Endodermal cell (in vitro differentiated cells): ENCODE measurements around the gene TMEM131L. TPM values are rescaled to one million over a fixed set of nuclear protein-coding genes. Genes with fewer than 3 reads are reported as not detected.
"Not testable (repeated sequence)": the region's sequence is repeated elsewhere in the genome, so short reads cannot be mapped to it uniquely, and the experiment has no call there.

Source experiments
- DNase-seq: peaks from one replicate; pipeline ENCODE4 v3.0.0-alpha.2; 2017
- H3K27ac ChIP-seq: 2 replicates; pipeline ENCODE4 v1.5.1; 2013; ENCODE audit warnings: mild to moderate bottlenecking, low read depth, low read length, moderate library complexity
- H3K27me3 ChIP-seq: 2 replicates; pipeline ENCODE4 v1.6.1; 2013; ENCODE audit warnings: mild to moderate bottlenecking, low read length, moderate library complexity; ENCODE audit not compliant: insufficient read depth, control insufficient read depth, poor library complexity, severe bottlenecking
- H3K36me3 ChIP-seq: 2 replicates; pipeline ENCODE4 v1.7.0; 2013; ENCODE audit warnings: mild to moderate bottlenecking, low read length, moderate library complexity; ENCODE audit not compliant: control insufficient read depth, insufficient read depth
- H3K4me1 ChIP-seq: one replicate; pipeline ENCODE4 v1.7.0; 2013; ENCODE audit warnings: low read length; ENCODE audit not compliant: control insufficient read depth, insufficient read depth
- H3K4me3 ChIP-seq: 2 replicates; pipeline ENCODE4 v1.5.1; 2013; ENCODE audit warnings: mild to moderate bottlenecking, low read length, moderate library complexity
- H3K9ac ChIP-seq: 2 replicates; pipeline ENCODE4 v1.6.1; 2013; ENCODE audit warnings: mild to moderate bottlenecking, low read length, moderate library complexity; ENCODE audit not compliant: poor library complexity, severe bottlenecking; ENCODE audit errors: extremely low read depth
- H3K9me3 ChIP-seq: 2 replicates; pipeline ENCODE4 v1.6.1; 2013; ENCODE audit warnings: mild to moderate bottlenecking, low read length, moderate library complexity; ENCODE audit not compliant: control insufficient read depth
- H3K27ac Mint-ChIP-seq: 2 replicates; pipeline ENCODE4 v1.8.0; 2020; ENCODE audit warnings: mixed read lengths
- H3K27me3 Mint-ChIP-seq: 2 replicates; pipeline ENCODE4 v1.8.0; 2021; ENCODE audit warnings: mild to moderate bottlenecking, mixed read lengths; ENCODE audit not compliant: insufficient read depth
- H3K36me3 Mint-ChIP-seq: 2 replicates; pipeline ENCODE4 v1.8.0; 2020; ENCODE audit warnings: low read depth, mixed read lengths
- H3K4me1 Mint-ChIP-seq: 2 replicates; pipeline ENCODE4 v1.8.0; 2020; ENCODE audit warnings: mixed read lengths
- H3K4me3 Mint-ChIP-seq: 2 replicates; pipeline ENCODE4 v1.8.0; 2020; ENCODE audit warnings: mild to moderate bottlenecking, moderate library complexity, mixed read lengths
- H3K9me3 Mint-ChIP-seq: 2 replicates; pipeline ENCODE4 v1.8.0; 2020; ENCODE audit warnings: mild to moderate bottlenecking, mixed read lengths
- CTCF ChIP-seq: fragments of 200-600 bp; sonication (generic); conservative IDR thresholded peaks from 2 replicates; pipeline ENCODE4 v1.5.0; 2021; ENCODE audit warnings: antibody characterized with exemption, mild to moderate bottlenecking
- WGBS, 2 experiments: methylation state at CpG; one replicate each; pipeline versions ENCODE4 v1.1.5 to v1.1.7; 2013; ENCODE audit warnings: missing lambda C conversion rate in 2 of 2, mixed read lengths in 1 of 2; ENCODE audit not compliant: insufficient coverage in 1 of 2, insufficient read length in 1 of 2; 5-methylcytosine and 5-hydroxymethylcytosine counted together
- total RNA-seq, 2 donors: library from RNA; stranded (reverse); fragmentation: NEBNext Ultra II Directional in 1 of 2; extraction: Animal tissue kit (Norgen Biotek cat#: 25700) in 1 of 2; gene quantifications; 2 replicates in 1 of 2; 3 replicates in 1 of 2; pipeline ENCODE4 v1.2.1, GENCODE V29; 2021

TMEM131L gene
- total RNA-seq, 2 donors from 2014 or later, result 6.2 to 10.8 TPM

- no peaks in the 10 kb centered on the region for H3K36me3 Mint-ChIP-seq
- H3K4me3 ChIP-seq, result no peak overlapping the region
- H3K9me3 ChIP-seq, result no peaks in the 10 kb centered on the region
- 70 to 82% methylated on average over 5 to 10 of the region's 10 CpGs for WGBS, 2 experiments
- peaks cover 14% of the 10 kb centered on the region for H3K4me1 Mint-ChIP-seq
- H3K4me1 ChIP-seq, result peaks cover 5% of the 10 kb centered on the region
- no peaks in the 10 kb centered on the region for H3K27me3 ChIP-seq
- no peaks in the 10 kb centered on the region for H3K36me3 ChIP-seq
- no peak for DNase-seq
- H3K27ac Mint-ChIP-seq, result no peak overlapping the region
- no peak overlapping the region for H3K4me3 Mint-ChIP-seq
- H3K9me3 Mint-ChIP-seq, result no peaks in the 10 kb centered on the region
- no peak overlapping the region for H3K27ac ChIP-seq
- H3K27me3 Mint-ChIP-seq, result peaks cover 5% of the 10 kb centered on the region
- TF ChIP-seq CTCF, result no peak
- no peak overlapping the region for H3K9ac ChIP-seq
These were observed 18.0 kb upstream of the TMEM131L start for GRCh38 chr4:153448003-153448731.

GRCh38 chr4:153449338-153449737 is 16.8 kb upstream of the TMEM131L start:
- H3K36me3 Mint-ChIP-seq, result no peaks in the 10 kb centered on the region
- no peaks in the 10 kb centered on the region for H3K9me3 Mint-ChIP-seq
- Histone ChIP-seq H3K4me1 (peaks cover 5% of the 10 kb centered on the region), H3K4me3 (no peak overlapping the region), H3K36me3 (no peaks in the 10 kb centered on the region), H3K27ac (no peak overlapping the region), H3K9me3 (no peaks in the 10 kb centered on the region), H3K27me3 (no peaks in the 10 kb centered on the region), H3K9ac (no peak overlapping the region)
- TF ChIP-seq CTCF, result no peak
- WGBS, 2 experiments, result 93 to 100% methylated on average over 1 of the region's 1 CpG
- H3K4me3 Mint-ChIP-seq, result no peak overlapping the region
- H3K27ac Mint-ChIP-seq, result no peak overlapping the region
- no peak for DNase-seq
- peaks cover 14% of the 10 kb centered on the region for H3K4me1 Mint-ChIP-seq
- peaks cover 7% of the 10 kb centered on the region for H3K27me3 Mint-ChIP-seq

- Mint-ChIP-seq H3K27ac (no peak overlapping the region), H3K9me3 (no peaks in the 10 kb centered on the region), H3K27me3 (peaks cover 9% of the 10 kb centered on the region), H3K4me1 (peaks cover 14% of the 10 kb centered on the region), H3K4me3 (no peak overlapping the region), H3K36me3 (no peaks in the 10 kb centered on the region)
- peak; percentile 4 for DNase-seq
- Histone ChIP-seq H3K27ac (no peak overlapping the region), H3K36me3 (no peaks in the 10 kb centered on the region), H3K9ac (no peak overlapping the region), H3K27me3 (no peaks in the 10 kb centered on the region), H3K4me1 (peaks cover 5% of the 10 kb centered on the region), H3K9me3 (no peaks in the 10 kb centered on the region), H3K4me3 (no peak overlapping the region)
- WGBS, 2 experiments, result 90 to 98% methylated on average over 5 of the region's 5 CpGs
- TF ChIP-seq CTCF, result no peak
These were observed 15.6 kb upstream of the TMEM131L start for GRCh38 chr4:153450544-153450917.

GRCh38 chr4:153451145-153451544 is 15.0 kb upstream of the TMEM131L start:
- not testable (repeated sequence) for H3K9me3 ChIP-seq, H3K27me3 Mint-ChIP-seq, H3K36me3 Mint-ChIP-seq, H3K36me3 ChIP-seq, H3K9ac ChIP-seq, H3K9me3 Mint-ChIP-seq, H3K27me3 ChIP-seq, H3K4me3 Mint-ChIP-seq, H3K27ac ChIP-seq, DNase-seq, H3K4me3 ChIP-seq, H3K27ac Mint-ChIP-seq, H3K4me1 ChIP-seq
- WGBS, 2 experiments, result 62 to 77% methylated on average over 12 to 13 of the region's 13 CpGs
- peaks cover 14% of the 10 kb centered on the region for H3K4me1 Mint-ChIP-seq
